Gastrocnemius medialis (tissue), 4 donors: ENCODE data around the gene UBE4B. TPM values are rescaled to one million over a fixed set of nuclear protein-coding genes. Genes with fewer than 3 reads are reported as not detected.

Experiments
- ATAC-seq, 2 donors: fragments of 150-250 bp; one replicate each; pipeline ENCODE4 v1.9.1; 2016
- DNase-seq, 2 donors: peaks; one replicate each; pipeline ENCODE4 v3.0.0-alpha.2; 2019
- H3K27ac ChIP-seq, 4 donors: fragments of 200-600 bp; sonication (generic); 1 replicate in 1 of 4; 2 replicates in 3 of 4; pipeline ENCODE4 v1.5.1; 2016 to 2018; ENCODE audit warnings: mild to moderate bottlenecking in 2 of 4, moderate library complexity in 1 of 4
- H3K27me3 ChIP-seq, 3 donors: fragments of 200-600 bp; sonication (generic) in 2 of 3; 1 replicate in 1 of 3; 2 replicates in 2 of 3; pipeline versions ENCODE4 v1.5.1 to v1.6.0; 2016 to 2019; ENCODE audit warnings: mild to moderate bottlenecking in 1 of 3, moderate library complexity in 1 of 3
- H3K36me3 ChIP-seq, 2 donors: fragments of 200-600 bp; sonication (generic) in 1 of 2; one replicate each; pipeline ENCODE4 v1.5.1; 2017 to 2018
- H3K4me1 ChIP-seq, 2 donors: fragments of 200-600 bp; sonication (generic) in 1 of 2; one replicate each; pipeline ENCODE4 v1.5.1; 2016 to 2017; ENCODE audit warnings: mild to moderate bottlenecking in 2 of 2
- H3K4me3 ChIP-seq, 4 donors: fragments of 200-600 bp; sonication (generic) in 3 of 4; 1 replicate in 1 of 4; 2 replicates in 3 of 4; pipeline ENCODE4 v1.5.1; 2016 to 2019; ENCODE audit warnings: mild to moderate bottlenecking in 2 of 4
- H3K9me3 ChIP-seq, 3 donors: fragments of 200-600 bp; sonication (generic) in 2 of 3; 1 replicate in 1 of 3; 2 replicates in 2 of 3; pipeline ENCODE4 v1.5.1; 2016 to 2019
- CTCF ChIP-seq, 5 experiments: fragments of 450-650 bp in 3 of 5; fragments of 200-600 bp in 2 of 5; sonication (generic) in 2 of 5; IDR thresholded peaks in 4 of 5; conservative IDR thresholded peaks in 1 of 5; 1 replicate in 4 of 5; 2 replicates in 1 of 5; pipeline ENCODE4 v1.5.1; 2016 to 2019; ENCODE audit warnings: antibody characterized with exemption in 5 of 5, mild to moderate bottlenecking in 3 of 5, moderate library complexity in 3 of 5
- POLR2A ChIP-seq, 2 donors: fragments of 450-650 bp; IDR thresholded peaks; one replicate each; pipeline ENCODE4 v1.6.1; 2017; ENCODE audit warnings: antibody characterized with exemption in 2 of 2, mild to moderate bottlenecking in 2 of 2, moderate library complexity in 2 of 2
- in situ Hi-C, 4 donors: fragments of 200-750 bp; cut with MboI; loops; one replicate each; pipeline versions ENCODE4 v1.15.0 to v1.8.0; 2017; ENCODE audit warnings: low sequenced_read_pairs in 4 of 4
- intact Hi-C: fragments of 100-400 bp; cut with DNase I; formaldehyde crosslinking; loops from one replicate; pipeline ENCODE4 v1.15.1; 2023; ENCODE audit warnings: low total_unique reads
- total RNA-seq, 4 donors: library from RNA; depleted of rRNA; stranded (reverse); fragments of >200 nt; gene quantifications; one replicate each; pipeline versions ENCODE4 v1.1.0 to v1.2.3, GENCODE V29; 2016

Gene UBE4B
- total RNA-seq, 4 donors from 2014 or later = 42.6 to 143 (median 98.2) TPM

- Histone ChIP-seq H3K36me3 (peaks cover 8 to 64% of the 10 kb centered on the region in 2 donors), H3K4me3 (no peak overlapping the region), H3K27ac (no peak overlapping the region), H3K27me3 (no peaks in the 10 kb centered on the region), H3K4me1 (peaks cover 6 to 11% of the 10 kb centered on the region in 2 donors), H3K9me3 (no peaks in the 10 kb centered on the region)
- ATAC-seq (no peak), DNase-seq (no peak)
- intact Hi-C loops (no loop called here), in situ Hi-C loops (no loop called here)
- no peak for TF ChIP-seq POLR2A (IDR thresholded peaks at IDR 0.05)
- no peak for TF ChIP-seq CTCF (IDR thresholded peaks at IDR 0.05 in 4 of 5, conservative IDR thresholded peaks at IDR 0.05 in 1 of 5)
Measured at GRCh38 chr1:10128101-10128765, 95.5 kb downstream of the UBE4B start.

GRCh38 chr1:10132316-10132715 lies 99.6 kb downstream of the UBE4B start:
- no peak overlapping the region for H3K27ac ChIP-seq
- peaks cover 8 to 94% of the 10 kb centered on the region in 2 donors for H3K36me3 ChIP-seq
- ATAC-seq (no peak), DNase-seq (no peak)
- intact Hi-C loops (no loop called here), in situ Hi-C loops (no loop called here)
- TF ChIP-seq CTCF (IDR thresholded peaks at IDR 0.05 in 4 of 5, conservative IDR thresholded peaks at IDR 0.05 in 1 of 5) = no peak
- TF ChIP-seq POLR2A (IDR thresholded peaks at IDR 0.05) = no peak
- H3K4me3 ChIP-seq = no peak overlapping the region
- H3K4me1 ChIP-seq = no peaks in the 10 kb centered on the region
- H3K9me3 ChIP-seq = no peaks in the 10 kb centered on the region
- no peaks in the 10 kb centered on the region for H3K27me3 ChIP-seq

- in situ Hi-C loops = no loop called here
- intact Hi-C loops = no loop called here
- ATAC-seq = no peak
Measured at GRCh38 chr1:10132852-10133251, 100.1 kb downstream of the UBE4B start.

GRCh38 chr1:10140981-10141380 lies 108.2 kb downstream of the UBE4B start:
- no peaks in the 10 kb centered on the region for H3K27me3 ChIP-seq
- in situ Hi-C loops (no loop called here), intact Hi-C loops (loop anchor here (5.0 kb wide), 1 partner anchor 94 kb away; no protein-coding TSS in a partner anchor)
- H3K36me3 ChIP-seq = peaks cover 0 to 74% of the 10 kb centered on the region in 2 donors
- no peak overlapping the region for H3K4me3 ChIP-seq
- DNase-seq (no peak), ATAC-seq (no peak)
- no peaks in the 10 kb centered on the region for H3K4me1 ChIP-seq
- no peaks in the 10 kb centered on the region for H3K9me3 ChIP-seq
- H3K27ac ChIP-seq = no peak overlapping the region
- TF ChIP-seq CTCF (IDR thresholded peaks at IDR 0.05 in 4 of 5, conservative IDR thresholded peaks at IDR 0.05 in 1 of 5) (no peak), POLR2A (IDR thresholded peaks at IDR 0.05) (no peak)

More at GRCh38 chr1:10132852-10133251, 100.1 kb downstream of the UBE4B start:
- TF ChIP-seq CTCF (IDR thresholded peaks at IDR 0.05 in 4 of 5, conservative IDR thresholded peaks at IDR 0.05 in 1 of 5) = no peak
- no peak for TF ChIP-seq POLR2A (IDR thresholded peaks at IDR 0.05)
- H3K4me1 ChIP-seq = no peaks in the 10 kb centered on the region
- peaks cover 8 to 92% of the 10 kb centered on the region in 2 donors for H3K36me3 ChIP-seq
- H3K9me3 ChIP-seq = no peaks in the 10 kb centered on the region
- no peak overlapping the region for H3K4me3 ChIP-seq
- no peak for DNase-seq
- no peak overlapping the region for H3K27ac ChIP-seq
- H3K27me3 ChIP-seq = no peaks in the 10 kb centered on the region
